Activated gamma-delta T cell treated with anti-CD3 and anti-CD28 coated beads, Interleukin-2, amount 50 U/mL, for 16 hours (primary cell): Measurements from ENCODE around the gene MARCHF4.

ENCODE experiments used
- DNase-seq: peaks from one replicate; pipeline ENCODE4 v3.0.0-alpha.2; 2020; ENCODE audit warnings: low read depth

MARCHF4 gene

GRCh38 chr2:216350214-216350791, 22.0 kb downstream of the MARCHF4 start:
- DNase-seq: peak; percentile 18

- DNase-seq: no peak
These were observed 22.9 kb downstream of the MARCHF4 start for GRCh38 chr2:216349366-216349765.

DNA sequence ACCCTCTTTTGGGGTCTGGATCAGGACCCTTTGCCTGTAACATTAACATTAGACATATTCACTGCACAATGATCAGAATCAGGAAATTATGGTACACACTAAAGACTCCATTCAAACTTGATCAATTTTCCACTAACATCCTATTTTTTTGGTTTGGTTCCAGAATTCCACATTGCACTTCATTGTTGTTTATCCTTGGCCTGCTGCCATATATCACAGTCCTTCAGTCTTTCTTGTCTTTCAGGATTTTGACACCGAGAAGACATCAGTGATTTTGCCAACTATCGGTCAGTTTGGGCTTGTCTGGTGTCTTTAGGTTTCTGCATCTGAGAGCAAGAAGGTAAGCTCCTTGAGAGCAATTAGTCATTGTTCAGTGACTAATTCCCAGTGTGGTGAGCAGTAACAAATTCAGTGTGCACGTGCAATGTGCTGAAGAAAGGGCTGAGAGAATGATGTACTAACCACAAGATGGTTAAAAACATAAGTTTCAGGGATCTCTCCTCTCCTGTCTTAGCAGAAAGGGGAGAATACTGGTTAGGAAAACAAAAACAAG, 23.5 kb downstream of the MARCHF4 start:
- no peak for DNase-seq

GRCh38 chr2:216346781-216347180, 25.5 kb downstream of the MARCHF4 start:
- no peak for DNase-seq

DNA sequence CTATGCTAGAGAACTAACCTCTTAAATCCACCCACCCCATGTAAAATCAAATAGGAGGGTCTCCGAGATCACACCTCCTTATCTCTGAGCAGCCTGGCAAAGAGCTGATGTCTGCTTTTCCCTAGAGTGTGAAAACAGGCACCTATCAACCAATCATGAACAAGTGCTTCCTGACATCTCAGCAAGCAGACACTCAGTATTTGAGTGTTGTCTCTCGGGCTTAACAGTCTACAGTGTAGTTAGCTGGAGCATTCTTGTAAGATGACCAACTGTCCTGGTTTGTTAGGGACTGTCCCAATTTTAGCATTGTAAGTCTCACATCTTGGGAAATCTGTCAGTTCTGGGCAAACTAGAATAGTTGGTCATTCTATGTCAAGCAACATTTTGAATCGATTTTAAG, 26.4 kb downstream of the MARCHF4 start:
- DNase-seq: no peak

GRCh38 chr2:216344950-216345300, 27.4 kb downstream of the MARCHF4 start:
- no peak for DNase-seq

GRCh38 chr2:216344206-216344949, 27.9 kb downstream of the MARCHF4 start:
- no peak for DNase-seq

DNA sequence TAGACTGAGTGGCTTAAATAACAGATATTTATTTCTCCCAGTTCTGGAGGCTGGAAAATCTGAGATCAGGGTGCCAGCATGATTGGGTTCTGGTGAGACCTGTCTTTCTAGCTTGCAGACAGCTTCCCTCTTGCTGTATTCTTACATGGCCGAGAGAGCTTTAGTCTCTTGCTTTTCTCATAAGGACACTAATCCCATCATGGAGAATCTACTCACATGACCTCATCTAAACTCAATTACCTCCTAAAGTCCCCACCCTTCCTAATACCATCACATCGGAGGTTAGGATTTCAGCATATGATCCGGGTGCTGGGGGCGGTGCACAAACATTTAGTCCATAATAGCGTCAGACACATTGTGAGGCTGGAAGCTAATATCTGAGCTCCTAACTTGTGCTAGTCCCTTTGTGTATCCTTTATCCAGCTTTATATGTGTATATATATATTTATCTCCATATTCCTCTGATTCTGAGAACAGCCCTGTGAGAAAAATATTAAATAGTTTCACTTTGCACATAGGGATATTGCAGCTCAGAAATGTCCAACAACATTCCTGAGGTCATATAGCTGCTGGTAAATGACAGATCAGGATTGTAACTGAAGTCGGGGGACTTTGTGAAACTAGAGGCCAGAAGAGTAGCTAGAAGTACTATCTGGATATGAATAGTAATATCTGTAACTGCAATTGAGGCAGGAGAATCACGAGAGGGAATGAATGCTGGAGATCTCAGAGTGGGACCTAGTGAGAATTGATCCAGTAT, 28.9 kb downstream of the MARCHF4 start:
- DNase-seq: no peak

- no peak for DNase-seq
These were observed 31.2 kb downstream of the MARCHF4 start for GRCh38 chr2:216341121-216341520.

DNA sequence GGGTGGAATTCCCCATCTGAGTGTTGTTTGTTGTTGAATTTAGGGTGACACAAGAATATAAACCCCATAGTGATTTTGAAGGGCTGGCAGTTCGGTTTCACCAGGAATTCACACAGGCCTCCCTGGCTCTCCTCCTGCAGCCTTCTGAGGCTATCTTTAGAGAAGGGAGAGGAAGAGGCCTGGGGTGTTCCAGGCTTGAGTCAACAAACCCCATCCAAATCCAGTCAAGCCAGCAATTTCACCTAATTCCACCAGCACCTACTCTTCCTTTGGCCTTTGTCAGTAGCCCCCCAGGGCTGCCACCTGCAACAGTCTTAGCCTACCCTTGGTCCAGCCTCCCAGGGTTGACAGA, 32.0 kb downstream of the MARCHF4 start:
- no peak for DNase-seq

GRCh38 chr2:216339456-216340279, 32.6 kb downstream of the MARCHF4 start:
- no peak for DNase-seq

- DNase-seq: no peak
These were observed 37.0 kb downstream of the MARCHF4 start for GRCh38 chr2:216335252-216335651.

DNA sequence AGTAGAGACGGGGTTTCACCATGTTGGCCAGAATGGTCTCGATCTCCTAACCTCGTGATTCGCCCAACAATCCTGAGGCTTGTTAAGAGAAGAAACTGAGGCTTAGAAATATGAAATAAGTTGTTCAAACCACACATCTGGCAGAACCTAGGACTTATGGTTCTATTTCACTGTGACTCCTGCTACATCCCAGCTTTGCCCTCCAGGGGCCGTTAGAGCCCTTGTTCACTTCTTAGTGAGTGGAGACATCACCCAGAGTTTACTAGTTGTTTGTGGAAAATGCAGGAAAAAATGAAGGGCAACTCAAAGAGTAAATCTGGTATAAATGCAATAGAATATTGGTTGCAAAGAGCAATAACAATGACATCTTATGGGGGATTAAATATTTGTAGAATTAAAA, 43.9 kb downstream of the MARCHF4 start:
- DNase-seq: no peak

DNA sequence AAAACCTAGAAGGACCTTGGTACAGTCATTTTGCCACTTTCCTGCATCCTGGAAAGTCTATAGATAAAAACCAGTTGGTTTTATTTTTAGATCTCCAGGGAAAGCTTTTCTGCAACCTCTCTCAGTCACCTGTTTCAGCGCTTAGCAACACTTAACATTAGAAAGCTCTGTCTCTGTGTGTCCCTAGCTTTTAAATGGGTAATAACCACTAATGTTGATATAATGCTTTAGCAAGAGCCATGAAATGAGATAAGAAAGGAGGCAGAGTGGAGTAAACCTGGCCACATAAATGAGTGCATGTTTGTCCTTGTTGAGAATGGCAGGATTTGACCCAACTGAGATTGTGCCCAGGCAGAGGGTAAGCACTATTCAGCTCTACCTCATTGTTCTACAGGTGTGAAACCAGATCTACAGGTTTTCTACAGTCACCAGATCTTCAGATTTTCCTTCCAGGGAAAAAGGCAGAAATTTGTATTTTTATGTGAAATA, 44.8 kb downstream of the MARCHF4 start:
- no peak for DNase-seq
